ENCODE data around the gene NUS1.

DNA sequence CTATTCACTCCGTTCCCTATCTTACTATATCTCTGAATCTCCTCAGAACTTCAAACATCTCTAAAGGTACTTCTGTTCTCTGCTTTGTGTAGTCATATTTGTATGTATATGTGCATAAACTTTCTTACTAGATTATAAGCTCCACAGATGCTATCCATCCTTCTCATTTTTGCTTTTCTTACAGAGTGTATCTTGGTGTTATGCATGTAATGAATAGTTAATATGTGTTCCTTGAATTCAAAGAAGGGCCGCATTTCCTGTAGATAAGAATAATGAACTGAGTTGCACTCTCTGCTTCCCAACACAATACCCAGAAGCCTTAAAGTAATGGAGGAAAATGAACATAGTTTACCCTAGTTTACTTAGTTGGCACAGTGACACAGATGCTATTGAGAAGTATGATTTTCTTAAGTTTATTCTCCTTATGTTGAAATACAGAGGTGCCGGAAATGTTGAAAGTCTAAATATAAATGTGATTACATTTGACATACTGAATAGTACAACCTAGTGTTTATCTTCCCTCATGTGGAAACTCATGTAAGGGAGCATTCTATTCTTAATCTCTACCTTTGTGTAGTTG is 6.0 kb downstream of the NUS1 start:
- no peak for TF ChIP-seq CTCF (IDR thresholded peaks at IDR 0.05)
- TF ChIP-seq ZFX (IDR thresholded peaks at IDR 0.05; ENCODE audit: borderline replicate concordance), result no peak
